Hepatic stellate cell (primary cell): ENCODE measurements around the gene CFDP1.
"Not testable (repeated sequence)": the region's sequence is repeated elsewhere in the genome, so short reads cannot be mapped to it uniquely, and the experiment has no call there.

ENCODE experiments used
- DNase-seq: peaks from one replicate; pipeline ENCODE4 v3.0.0; 2011; ENCODE audit warnings: low spot score

The CFDP1 gene

DNA sequence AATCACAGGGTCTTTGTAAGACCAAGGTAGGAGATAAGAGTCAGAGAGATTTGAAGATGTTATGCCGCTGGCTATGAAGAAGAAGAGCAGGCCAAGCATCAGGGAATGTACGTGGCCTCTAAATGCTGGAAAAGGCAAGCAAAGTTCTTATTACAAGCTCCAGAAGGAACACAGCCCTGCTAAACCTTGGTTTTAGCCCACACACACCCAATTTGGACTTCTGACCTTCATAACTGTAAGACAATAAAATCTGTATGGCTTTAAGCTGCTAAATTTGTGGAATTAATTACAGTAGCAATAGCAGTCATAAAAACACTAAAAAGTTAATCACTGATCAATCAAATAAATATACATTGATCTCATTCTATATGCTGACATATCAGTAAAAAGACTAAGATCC, 25.1 kb upstream of the CFDP1 start:
- DNase-seq, result no peak

- no peak for DNase-seq
Measured at GRCh38 chr16:75458029-75458428, 24.7 kb upstream of the CFDP1 start.

- no peak for DNase-seq
Measured at GRCh38 chr16:75457485-75458021, 24.2 kb upstream of the CFDP1 start.

GRCh38 chr16:75456971-75457370, 23.7 kb upstream of the CFDP1 start:
- DNase-seq, result no peak

- not testable (repeated sequence) for DNase-seq
Measured at GRCh38 chr16:75456486-75456885, 23.2 kb upstream of the CFDP1 start.

DNA sequence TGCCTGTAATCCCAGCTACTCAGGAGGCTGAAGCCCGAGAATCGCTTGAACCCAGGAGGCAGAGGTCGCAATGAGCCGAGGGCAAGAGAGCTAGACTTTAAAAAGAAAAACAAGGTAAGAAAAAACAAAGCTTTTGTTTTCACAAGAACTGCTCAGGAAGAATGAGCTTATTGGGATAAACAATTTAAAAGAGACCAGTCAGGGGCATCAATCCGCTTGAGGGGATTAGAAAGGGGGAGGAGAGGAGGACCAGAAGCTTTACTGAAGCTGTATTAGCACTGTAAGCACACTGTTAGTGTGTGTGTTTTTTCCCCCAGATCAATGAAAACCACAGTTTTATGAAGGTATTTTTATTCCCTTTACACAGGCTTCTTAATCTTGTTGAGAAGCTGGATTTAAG, 22.4 kb upstream of the CFDP1 start:
- no peak for DNase-seq

- no peak for DNase-seq
Measured at GRCh38 chr16:75452464-75453190, 19.3 kb upstream of the CFDP1 start.

DNA sequence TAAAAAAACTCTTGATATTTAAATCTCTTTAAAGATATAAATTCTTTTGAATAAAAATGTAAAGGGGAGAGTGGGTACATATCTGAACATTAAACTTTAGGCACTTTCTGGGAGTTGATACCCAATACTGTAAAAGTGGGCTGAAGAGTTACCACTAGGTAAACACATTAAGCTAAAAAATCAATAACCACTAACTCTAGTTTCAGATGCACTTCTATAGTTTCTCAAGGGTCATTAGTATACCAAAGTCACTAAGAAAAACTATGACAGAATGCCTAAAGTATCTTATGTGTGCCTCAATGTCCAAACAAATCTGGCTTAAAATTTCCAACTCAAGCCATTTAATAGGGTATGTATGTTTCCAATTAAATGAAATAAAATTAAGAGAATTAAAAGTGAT, 13.1 kb upstream of the CFDP1 start:
- DNase-seq, result no peak

DNA sequence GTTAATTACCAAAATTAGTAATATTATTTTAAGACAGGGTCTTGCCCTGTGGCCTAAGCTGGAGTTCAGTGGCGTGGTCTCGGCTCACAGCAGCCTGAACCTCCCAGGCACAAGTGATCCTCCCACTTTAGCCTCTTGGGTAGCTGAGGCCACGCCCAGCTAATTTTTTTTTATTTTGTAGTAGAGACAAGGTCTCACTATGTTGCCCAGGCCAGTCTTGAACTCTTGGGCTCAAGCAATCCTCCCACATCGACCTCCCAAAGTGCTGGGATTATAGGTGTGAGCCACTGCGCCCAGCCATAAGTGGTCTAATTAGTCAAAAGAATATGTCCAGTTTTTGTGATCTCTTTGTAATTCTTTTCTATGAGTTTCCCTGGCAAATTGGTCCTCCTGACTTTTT, 12.0 kb upstream of the CFDP1 start:
- no peak for DNase-seq

DNA sequence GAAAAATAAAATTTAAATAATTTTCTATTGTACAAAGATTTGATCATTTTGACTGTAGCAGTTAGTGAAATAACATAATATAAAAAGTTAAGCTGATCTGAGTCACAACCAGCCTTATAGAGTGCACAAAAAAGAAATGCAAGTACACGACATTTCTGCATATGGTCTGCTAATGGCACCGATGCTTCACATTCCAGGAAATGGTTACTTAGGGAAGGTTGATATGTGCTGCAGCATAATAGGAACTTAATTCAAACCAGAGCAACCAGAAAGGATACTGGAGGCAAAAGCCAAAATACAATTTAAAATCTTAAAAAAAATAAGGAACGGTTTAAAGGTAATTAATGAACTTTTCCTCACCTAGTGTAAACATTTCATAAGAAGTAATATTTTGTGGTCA, 10.0 kb upstream of the CFDP1 start:
- DNase-seq, result no peak

- DNase-seq, result peak; percentile 82
Measured at GRCh38 chr16:75433732-75434413, 570 bp upstream of the CFDP1 start.

- no peak for DNase-seq
Measured at GRCh38 chr16:75429621-75430403, 3.5 kb downstream of the CFDP1 start.

- DNase-seq, result not testable (repeated sequence)
Measured at GRCh38 chr16:75426524-75426923, 6.8 kb downstream of the CFDP1 start.

GRCh38 chr16:75424105-75424762, 9.1 kb downstream of the CFDP1 start:
- not testable (repeated sequence) for DNase-seq

GRCh38 chr16:75423723-75424104, 9.6 kb downstream of the CFDP1 start:
- no peak for DNase-seq

DNA sequence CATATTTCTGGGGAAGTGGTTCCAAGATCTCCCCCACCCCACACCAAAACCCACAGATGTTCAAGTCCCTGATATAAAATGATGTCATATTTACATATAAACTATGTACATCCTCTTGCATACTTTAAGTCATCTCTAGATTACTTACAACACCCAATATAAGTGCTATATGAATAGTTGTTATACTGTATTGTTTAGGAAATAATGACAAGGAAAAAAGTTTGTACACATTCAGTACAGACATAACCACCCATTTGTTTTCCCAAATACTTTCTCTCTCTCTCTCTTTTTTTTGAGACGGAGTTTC, 11.5 kb downstream of the CFDP1 start:
- DNase-seq, result no peak

DNA sequence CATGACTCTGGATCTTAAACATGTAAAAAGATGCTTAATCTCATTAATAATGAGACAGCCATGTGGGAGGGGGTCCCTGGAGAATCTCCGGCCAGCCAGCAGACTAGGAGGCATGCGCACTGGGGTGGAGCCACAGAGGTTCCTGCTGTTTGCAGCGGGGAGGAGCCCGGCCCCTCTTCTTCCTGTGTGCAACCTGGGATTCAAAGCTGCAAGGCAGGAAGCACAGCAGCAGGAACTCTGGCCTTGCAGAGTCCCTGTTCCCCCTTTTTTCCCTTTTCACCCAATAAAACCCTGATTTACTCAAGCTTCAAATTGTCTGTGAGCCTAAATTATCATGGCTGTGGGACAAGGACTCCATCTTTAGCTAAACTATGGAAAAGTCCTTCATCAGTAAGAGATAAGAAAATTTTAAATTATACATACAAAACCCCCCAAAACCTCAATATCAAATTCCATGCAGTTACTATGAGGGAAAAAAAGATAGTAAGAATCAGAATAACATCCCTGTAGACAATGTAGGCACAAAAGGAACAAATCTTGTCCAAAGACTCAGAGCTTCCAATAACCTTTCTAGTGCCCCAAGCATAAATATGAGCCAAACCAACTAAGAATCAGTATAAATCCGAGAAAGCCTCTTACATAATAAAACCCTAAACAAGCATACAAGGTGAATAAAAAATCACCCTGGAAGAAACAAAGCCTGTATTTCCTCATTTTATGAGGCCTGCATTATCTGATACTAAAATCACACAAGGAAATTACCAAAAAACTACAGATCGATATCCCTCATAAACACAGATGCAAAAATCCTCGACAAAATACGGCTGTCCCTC, 12.1 kb downstream of the CFDP1 start:
- DNase-seq, result peak; percentile 25

DNA sequence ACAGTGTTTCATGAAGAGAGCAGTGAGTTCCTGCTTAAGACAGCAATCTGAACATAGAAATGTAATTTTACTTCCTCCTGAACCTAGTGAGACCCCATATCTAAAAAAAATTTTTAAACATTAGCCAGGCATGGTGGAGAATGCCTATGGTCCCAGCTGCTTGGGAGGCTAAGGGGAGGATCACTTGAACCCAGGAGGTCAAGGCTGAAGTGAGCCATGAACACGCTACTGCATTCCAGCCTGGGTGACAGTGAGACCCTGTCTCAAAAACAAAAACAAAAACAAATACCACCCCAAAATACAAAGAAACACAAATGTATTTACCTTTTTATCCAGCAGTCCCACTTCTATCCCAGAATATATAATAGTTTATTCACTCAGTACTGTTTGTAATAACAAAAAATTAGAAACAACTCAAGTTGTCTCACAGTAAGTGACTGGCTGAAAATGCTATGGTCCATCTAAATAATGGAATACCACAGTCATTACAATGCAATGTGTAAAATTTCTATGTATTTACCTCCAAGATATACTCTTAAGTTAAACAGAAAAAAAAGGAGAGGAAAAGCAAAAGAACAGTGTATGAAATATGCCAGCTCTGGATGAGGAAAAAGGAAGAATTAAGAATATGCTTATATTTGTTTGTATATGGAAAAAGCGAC, 16.3 kb downstream of the CFDP1 start:
- no peak for DNase-seq

- DNase-seq, result no peak
Measured at GRCh38 chr16:75415169-75415905, 18.0 kb downstream of the CFDP1 start.

DNA sequence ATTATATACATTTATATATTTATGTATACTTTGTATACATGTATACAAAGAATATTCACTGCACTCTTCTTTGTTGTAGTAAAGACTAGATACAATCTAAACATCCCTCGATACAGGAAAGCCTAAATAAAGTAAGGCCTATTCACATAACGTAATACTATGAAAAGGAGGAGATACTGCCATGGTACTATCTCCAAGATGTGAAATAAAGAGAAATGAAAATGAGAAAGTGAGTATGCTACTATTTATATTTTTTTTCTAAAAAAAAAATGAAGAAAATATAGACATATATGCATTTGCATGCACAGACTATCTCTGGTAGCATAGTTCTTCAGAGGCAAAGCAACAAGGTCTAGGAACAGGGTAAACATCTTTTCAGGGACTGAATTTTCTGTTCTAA, 19.4 kb downstream of the CFDP1 start:
- no peak for DNase-seq
